ENCODE measurements around the gene GALNT10. TPM values are rescaled to one million over a fixed set of nuclear protein-coding genes. Genes with fewer than 3 reads are reported as not detected.

GALNT10 gene
- total RNA-seq, 1 donor from 2014 or later = 10.4 TPM

GRCh38 chr5:154242442-154242841 lies 51.9 kb downstream of the GALNT10 start:
- H3K36me3 ChIP-seq (ENCODE audit: control insufficient read depth in 3 of 3, insufficient read depth in 3 of 3, low read length in 3 of 3) = peaks cover 0 to 2% (median 0%) of the 10 kb centered on the region in 3 donors
- peaks cover 0 to 3% (median 0%) of the 10 kb centered on the region in 3 donors for H3K9me3 ChIP-seq (ENCODE audit: control insufficient read depth in 3 of 3, low read length in 3 of 3)
- no peak overlapping the region for H3K4me3 ChIP-seq (ENCODE audit: low read length in 3 of 3)
- no peak overlapping the region for H3K9ac ChIP-seq (ENCODE audit: low read depth in 1 of 3, low read length in 3 of 3)
- no peaks in the 10 kb centered on the region for H3K27me3 ChIP-seq (ENCODE audit: control insufficient read depth in 3 of 3, insufficient read depth in 3 of 3, low read length in 3 of 3)
- peaks cover 0 to 12% (median 2%) of the 10 kb centered on the region in 3 donors for H3K4me1 ChIP-seq (ENCODE audit: control insufficient read depth in 3 of 3, insufficient read depth in 3 of 3, low read length in 3 of 3)
- no peak overlapping the region for H3K27ac ChIP-seq (ENCODE audit: low read depth, low read length)

DNA sequence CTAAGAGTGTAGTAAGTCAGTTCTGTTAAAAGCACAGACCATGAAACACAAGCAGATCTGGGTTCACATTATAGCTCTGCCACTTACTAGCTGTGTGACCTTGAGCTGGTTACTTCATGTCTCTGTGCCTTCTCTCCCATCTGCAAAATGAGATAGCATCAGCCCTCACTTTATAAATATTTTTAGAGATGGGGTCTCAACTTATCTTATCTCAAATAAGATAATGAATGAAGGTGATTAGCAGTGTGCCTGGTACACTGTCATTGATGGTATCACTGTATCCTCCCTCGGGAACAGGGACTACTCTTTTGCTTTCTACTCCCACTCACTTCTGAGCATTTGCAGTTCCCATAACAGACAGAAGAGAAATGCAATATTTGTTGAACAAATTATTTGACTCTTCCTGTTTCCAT lies 52.4 kb downstream of the GALNT10 start:
- no peak overlapping the region for H3K4me3 ChIP-seq (ENCODE audit: low read length in 3 of 3)
- peaks cover 0 to 3% (median 0%) of the 10 kb centered on the region in 3 donors for H3K9me3 ChIP-seq (ENCODE audit: control insufficient read depth in 3 of 3, low read length in 3 of 3)
- H3K36me3 ChIP-seq (ENCODE audit: control insufficient read depth in 3 of 3, insufficient read depth in 3 of 3, low read length in 3 of 3) = peaks cover 0 to 2% (median 0%) of the 10 kb centered on the region in 3 donors
- H3K4me1 ChIP-seq (ENCODE audit: control insufficient read depth in 3 of 3, insufficient read depth in 3 of 3, low read length in 3 of 3) = peaks cover 0 to 12% (median 2%) of the 10 kb centered on the region in 3 donors
- no peaks in the 10 kb centered on the region for H3K27me3 ChIP-seq (ENCODE audit: control insufficient read depth in 3 of 3, insufficient read depth in 3 of 3, low read length in 3 of 3)
- H3K27ac ChIP-seq (ENCODE audit: low read depth, low read length) = no peak overlapping the region
- H3K9ac ChIP-seq (ENCODE audit: low read depth in 1 of 3, low read length in 3 of 3) = no peak overlapping the region

GRCh38 chr5:154243736-154244135 lies 53.2 kb downstream of the GALNT10 start:
- Histone ChIP-seq H3K27ac (ENCODE audit: low read depth, low read length) (no peak overlapping the region), H3K4me3 (ENCODE audit: low read length in 3 of 3) (no peak overlapping the region), H3K36me3 (ENCODE audit: control insufficient read depth in 3 of 3, insufficient read depth in 3 of 3, low read length in 3 of 3) (peaks cover 0 to 2% (median 0%) of the 10 kb centered on the region in 3 donors), H3K27me3 (ENCODE audit: control insufficient read depth in 3 of 3, insufficient read depth in 3 of 3, low read length in 3 of 3) (no peaks in the 10 kb centered on the region), H3K9me3 (ENCODE audit: control insufficient read depth in 3 of 3, low read length in 3 of 3) (peaks cover 0 to 3% (median 0%) of the 10 kb centered on the region in 3 donors), H3K9ac (ENCODE audit: low read depth in 1 of 3, low read length in 3 of 3) (no peak overlapping the region), H3K4me1 (ENCODE audit: control insufficient read depth in 3 of 3, insufficient read depth in 3 of 3, low read length in 3 of 3) (peaks cover 0 to 8% (median 2%) of the 10 kb centered on the region in 3 donors)

DNA sequence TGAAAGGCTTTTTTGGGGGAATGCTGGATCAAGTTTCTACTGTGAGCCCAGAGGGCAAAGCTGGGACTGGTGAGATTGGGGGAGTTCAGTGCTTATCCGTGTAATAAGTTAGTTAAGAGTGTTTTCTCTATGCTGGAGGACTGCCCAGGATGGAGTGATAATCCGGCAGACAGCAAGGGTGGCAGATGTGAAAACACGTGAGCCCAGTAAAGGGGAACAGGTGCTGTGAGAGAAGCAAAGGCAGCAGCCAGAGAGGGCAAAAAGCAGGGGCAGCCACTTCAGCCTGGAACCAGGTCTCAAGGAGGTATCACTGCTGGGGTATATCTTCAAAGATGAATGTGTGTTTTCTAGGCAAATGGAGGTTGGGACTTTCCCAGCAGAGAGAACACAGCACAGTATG lies 53.9 kb downstream of the GALNT10 start:
- Histone ChIP-seq H3K36me3 (ENCODE audit: control insufficient read depth in 3 of 3, insufficient read depth in 3 of 3, low read length in 3 of 3) (peaks cover 0 to 2% (median 0%) of the 10 kb centered on the region in 3 donors), H3K9me3 (ENCODE audit: control insufficient read depth in 3 of 3, low read length in 3 of 3) (peaks cover 0 to 3% (median 0%) of the 10 kb centered on the region in 3 donors), H3K9ac (ENCODE audit: low read depth in 1 of 3, low read length in 3 of 3) (no peak overlapping the region), H3K27ac (ENCODE audit: low read depth, low read length) (no peak overlapping the region), H3K27me3 (ENCODE audit: control insufficient read depth in 3 of 3, insufficient read depth in 3 of 3, low read length in 3 of 3) (no peaks in the 10 kb centered on the region), H3K4me3 (ENCODE audit: low read length in 3 of 3) (no peak overlapping the region), H3K4me1 (ENCODE audit: control insufficient read depth in 3 of 3, insufficient read depth in 3 of 3, low read length in 3 of 3) (peaks cover 0 to 6% (median 0%) of the 10 kb centered on the region in 3 donors)

DNA sequence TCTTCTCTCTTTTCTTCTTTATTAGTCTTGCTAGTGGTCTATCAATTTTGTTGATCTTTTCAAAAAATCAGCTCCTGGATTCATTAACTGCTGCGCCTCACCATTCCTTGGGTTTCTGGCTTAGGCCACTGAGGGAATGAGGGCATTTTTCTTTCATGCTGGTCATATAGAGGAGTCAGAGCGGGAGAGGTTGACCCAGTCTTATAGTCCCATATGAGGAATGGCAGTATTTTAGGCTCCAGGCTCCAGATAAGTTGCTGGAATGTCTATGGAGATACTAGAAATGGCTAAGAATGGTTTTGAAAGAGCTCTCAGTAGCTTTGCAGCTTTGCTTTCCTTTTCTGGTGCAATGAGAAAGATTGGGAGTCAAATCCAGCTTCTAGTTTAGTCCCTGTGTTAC lies 58.2 kb downstream of the GALNT10 start:
- H3K9ac ChIP-seq (ENCODE audit: low read depth in 1 of 3, low read length in 3 of 3) = no peak overlapping the region
- H3K4me3 ChIP-seq (ENCODE audit: low read length in 3 of 3) = no peak overlapping the region
- H3K27ac ChIP-seq (ENCODE audit: low read depth, low read length) = no peak overlapping the region
- H3K27me3 ChIP-seq (ENCODE audit: control insufficient read depth in 3 of 3, insufficient read depth in 3 of 3, low read length in 3 of 3) = no peaks in the 10 kb centered on the region
- H3K36me3 ChIP-seq (ENCODE audit: control insufficient read depth in 3 of 3, insufficient read depth in 3 of 3, low read length in 3 of 3) = peaks cover 0 to 2% (median 0%) of the 10 kb centered on the region in 3 donors
- H3K9me3 ChIP-seq (ENCODE audit: control insufficient read depth in 3 of 3, low read length in 3 of 3) = peaks cover 0 to 3% (median 0%) of the 10 kb centered on the region in 3 donors
- H3K4me1 ChIP-seq (ENCODE audit: control insufficient read depth in 3 of 3, insufficient read depth in 3 of 3, low read length in 3 of 3) = no peaks in the 10 kb centered on the region

DNA sequence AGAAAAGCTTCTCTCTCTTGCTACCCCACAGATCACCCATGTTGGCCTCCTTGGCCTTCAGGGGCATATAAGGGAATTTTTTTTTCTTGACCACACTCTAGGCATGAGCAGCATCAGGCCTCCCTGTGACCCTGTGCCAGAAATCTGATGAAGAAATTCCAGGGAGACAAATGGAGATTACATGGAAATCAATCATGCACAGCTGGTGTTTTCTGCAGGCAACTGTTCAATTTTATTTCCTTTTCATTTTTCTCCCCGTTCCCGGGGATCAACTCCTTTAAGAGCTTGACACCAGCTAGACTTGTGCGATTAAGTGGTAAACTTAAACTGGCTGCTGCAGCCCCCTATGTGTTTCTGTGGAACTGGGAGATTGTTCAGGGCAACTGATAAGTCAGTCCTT lies 59.3 kb downstream of the GALNT10 start:
- Histone ChIP-seq H3K4me1 (ENCODE audit: control insufficient read depth in 3 of 3, insufficient read depth in 3 of 3, low read length in 3 of 3) (no peaks in the 10 kb centered on the region), H3K9ac (ENCODE audit: low read depth in 1 of 3, low read length in 3 of 3) (no peak overlapping the region), H3K36me3 (ENCODE audit: control insufficient read depth in 3 of 3, insufficient read depth in 3 of 3, low read length in 3 of 3) (peaks cover 0 to 2% (median 0%) of the 10 kb centered on the region in 3 donors), H3K27ac (ENCODE audit: low read depth, low read length) (no peak overlapping the region), H3K27me3 (ENCODE audit: control insufficient read depth in 3 of 3, insufficient read depth in 3 of 3, low read length in 3 of 3) (no peaks in the 10 kb centered on the region), H3K9me3 (ENCODE audit: control insufficient read depth in 3 of 3, low read length in 3 of 3) (peaks cover 0 to 3% (median 0%) of the 10 kb centered on the region in 3 donors), H3K4me3 (ENCODE audit: low read length in 3 of 3) (no peak overlapping the region)

DNA sequence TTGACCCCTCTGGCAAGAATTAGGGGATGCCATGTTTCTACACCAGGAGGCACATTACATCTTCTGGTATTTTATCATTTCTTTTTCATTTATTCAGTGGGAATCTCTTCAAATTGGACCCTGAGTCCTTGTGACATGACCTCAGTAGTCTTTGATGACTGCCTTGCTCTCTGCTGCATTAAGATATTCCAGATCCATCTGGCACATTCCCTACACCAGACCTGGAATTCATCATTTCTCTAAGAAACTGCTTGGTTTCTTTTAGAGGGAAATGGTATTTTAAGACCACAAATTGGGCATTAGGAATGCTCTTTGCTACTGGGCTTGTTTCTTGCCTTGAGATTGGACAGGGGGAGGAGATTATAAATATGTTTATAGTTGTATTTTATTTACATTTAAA lies 61.0 kb downstream of the GALNT10 start:
- H3K36me3 ChIP-seq (ENCODE audit: control insufficient read depth in 3 of 3, insufficient read depth in 3 of 3, low read length in 3 of 3) = no peaks in the 10 kb centered on the region
- H3K9me3 ChIP-seq (ENCODE audit: control insufficient read depth in 3 of 3, low read length in 3 of 3) = no peaks in the 10 kb centered on the region
- no peak overlapping the region for H3K27ac ChIP-seq (ENCODE audit: low read depth, low read length)
- H3K4me3 ChIP-seq (ENCODE audit: low read length in 3 of 3) = no peak overlapping the region
- H3K27me3 ChIP-seq (ENCODE audit: control insufficient read depth in 3 of 3, insufficient read depth in 3 of 3, low read length in 3 of 3) = no peaks in the 10 kb centered on the region
- H3K9ac ChIP-seq (ENCODE audit: low read depth in 1 of 3, low read length in 3 of 3) = no peak overlapping the region
- H3K4me1 ChIP-seq (ENCODE audit: control insufficient read depth in 3 of 3, insufficient read depth in 3 of 3, low read length in 3 of 3) = no peaks in the 10 kb centered on the region

DNA sequence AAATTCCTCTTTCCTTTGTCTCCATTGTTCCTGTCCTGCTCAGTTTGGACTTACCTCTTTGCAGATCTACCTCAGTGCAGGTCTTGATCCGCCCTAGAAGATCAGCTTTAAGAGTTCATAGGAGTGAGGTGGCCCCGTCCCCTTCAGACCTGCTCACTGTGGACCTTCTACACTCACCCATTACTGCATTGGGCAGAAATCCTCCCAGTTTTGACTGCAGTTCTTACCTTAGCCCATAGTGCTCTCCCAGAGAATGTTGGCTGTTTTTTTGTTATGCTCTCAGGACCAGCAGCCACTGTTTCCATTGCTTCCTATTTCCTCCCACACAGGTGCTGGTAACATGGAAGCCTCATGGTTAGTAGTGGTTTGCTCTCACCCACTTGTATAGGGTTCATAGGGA lies 63.3 kb downstream of the GALNT10 start:
- Histone ChIP-seq H3K27me3 (ENCODE audit: control insufficient read depth in 3 of 3, insufficient read depth in 3 of 3, low read length in 3 of 3) (no peaks in the 10 kb centered on the region), H3K4me1 (ENCODE audit: control insufficient read depth in 3 of 3, insufficient read depth in 3 of 3, low read length in 3 of 3) (no peaks in the 10 kb centered on the region), H3K36me3 (ENCODE audit: control insufficient read depth in 3 of 3, insufficient read depth in 3 of 3, low read length in 3 of 3) (no peaks in the 10 kb centered on the region), H3K9me3 (ENCODE audit: control insufficient read depth in 3 of 3, low read length in 3 of 3) (no peaks in the 10 kb centered on the region), H3K9ac (ENCODE audit: low read depth in 1 of 3, low read length in 3 of 3) (no peak overlapping the region), H3K4me3 (ENCODE audit: low read length in 3 of 3) (no peak overlapping the region), H3K27ac (ENCODE audit: low read depth, low read length) (no peak overlapping the region)

- H3K4me1 ChIP-seq (ENCODE audit: control insufficient read depth in 3 of 3, insufficient read depth in 3 of 3, low read length in 3 of 3) = no peaks in the 10 kb centered on the region
These were observed 64.4 kb downstream of the GALNT10 start for GRCh38 chr5:154254896-154255295.

GRCh38 chr5:154257046-154257445 lies 66.5 kb downstream of the GALNT10 start:
- Histone ChIP-seq H3K27me3 (ENCODE audit: control insufficient read depth in 3 of 3, insufficient read depth in 3 of 3, low read length in 3 of 3) (no peaks in the 10 kb centered on the region), H3K36me3 (ENCODE audit: control insufficient read depth in 3 of 3, insufficient read depth in 3 of 3, low read length in 3 of 3) (no peaks in the 10 kb centered on the region), H3K4me1 (ENCODE audit: control insufficient read depth in 3 of 3, insufficient read depth in 3 of 3, low read length in 3 of 3) (no peaks in the 10 kb centered on the region), H3K9ac (ENCODE audit: low read depth in 1 of 3, low read length in 3 of 3) (no peak overlapping the region), H3K27ac (ENCODE audit: low read depth, low read length) (no peak overlapping the region), H3K9me3 (ENCODE audit: control insufficient read depth in 3 of 3, low read length in 3 of 3) (no peaks in the 10 kb centered on the region), H3K4me3 (ENCODE audit: low read length in 3 of 3) (no peak overlapping the region)

More at GRCh38 chr5:154254896-154255295, 64.4 kb downstream of the GALNT10 start:
- Histone ChIP-seq H3K27me3 (ENCODE audit: control insufficient read depth in 3 of 3, insufficient read depth in 3 of 3, low read length in 3 of 3) (no peaks in the 10 kb centered on the region), H3K4me3 (ENCODE audit: low read length in 3 of 3) (no peak overlapping the region), H3K9me3 (ENCODE audit: control insufficient read depth in 3 of 3, low read length in 3 of 3) (no peaks in the 10 kb centered on the region), H3K9ac (ENCODE audit: low read depth in 1 of 3, low read length in 3 of 3) (no peak overlapping the region), H3K36me3 (ENCODE audit: control insufficient read depth in 3 of 3, insufficient read depth in 3 of 3, low read length in 3 of 3) (no peaks in the 10 kb centered on the region), H3K27ac (ENCODE audit: low read depth, low read length) (no peak overlapping the region)
